ENCODE measurements around the gene MAPRE2.

GRCh38 chr18:35075132-35075531 is 33.9 kb downstream of the MAPRE2 start:
- TF ChIP-seq CTCF (IDR thresholded peaks at IDR 0.05) (no peak), ZFX (IDR thresholded peaks at IDR 0.05; ENCODE audit: borderline replicate concordance) (no peak)
